Heart left ventricle (tissue), 13 donors: ENCODE results near the gene GTF3C1.
A peak's percentile ranks its signal among the peaks of the same experiment; 100 is the strongest.

Source experiments
- CTCF ChIP-seq, 12 donors: fragments of 200-600 bp; sonication (generic) in 4 of 12; IDR thresholded peaks; one replicate each; pipeline versions ENCODE4 v1.5.0 to v1.8.0; 2018 to 2022; ENCODE audit warnings: antibody characterized with exemption in 12 of 12, mild to moderate bottlenecking in 5 of 12
- POLR2A ChIP-seq, 2 donors: fragments of 450-650 bp; IDR thresholded peaks; one replicate each; pipeline ENCODE4 v1.6.1; 2017; ENCODE audit warnings: antibody characterized with exemption in 2 of 2, mild to moderate bottlenecking in 2 of 2, moderate library complexity in 2 of 2
- donor health status: ischemic (EF 13 %, LVEDD 7.1; RV severe dilation, severe dysfunction).
- donor health status: DM: no; HTN: yes; CAD: no.
- donor health status: DM: no; HTN: no; CAD: no.
- donor health status: ischemic (EF 25% LVEDD 6.9; RV normal size, moderate dysfunction).
- donor health status: ischemic (EF 25% LVEDD 5.7; RV mildly dilated, moderate dysfunction).
- donor health status: ischemic (EF 35%, LVEDD 5.7; RV mildly dilated, moderate dysfunction).
- donor health status: nonischemic (EF 11% LVEDD 7.7; RV severe dilation, severe dysfunction).
- donor health status: DM: yes; HTN: yes; CAD: no.
- donor health status: PGD.
- donor health status: ischemic (EF 29% LVEDD 5.4; RV normal size, mild dysfunction).
- donor health status: nonischemic (EF 23%, LVEDD 6.1; RV moderate dilation, normal function).

- TF ChIP-seq CTCF (IDR thresholded peaks at IDR 0.05): no peak
- peak in 1 of 2 donors; percentile 80 for TF ChIP-seq POLR2A (IDR thresholded peaks at IDR 0.05)
Observed at GRCh38 chr16:27520982-27521673, 28.6 kb downstream of the GTF3C1 start.
